Astrocyte of the spinal cord (primary cell): Measurements from ENCODE around the gene PHAF1.

Experiments
- DNase-seq: peaks from one replicate; pipeline ENCODE4 v3.0.0; 2011; ENCODE audit warnings: low read depth, low spot score
- H3K4me3 ChIP-seq: 2 replicates; pipeline ENCODE4 v1.5.1; 2011; ENCODE audit warnings: low read depth, mild to moderate bottlenecking, low read length, moderate library complexity
- in situ Hi-C: cut with HindIII; loops from 2 replicates; pipeline ENCODE4 v1.10.0; 2017; ENCODE audit warnings: low sequenced_read_pairs
- TF ChIP-seq, protein P1 (sequence below): IDR thresholded peaks from 2 replicates; pipeline ENCODE4 v1.5.1; 2012; ENCODE audit warnings: low read depth, mild to moderate bottlenecking, low read length, inconsistent platforms

PHAF1 gene

DNA sequence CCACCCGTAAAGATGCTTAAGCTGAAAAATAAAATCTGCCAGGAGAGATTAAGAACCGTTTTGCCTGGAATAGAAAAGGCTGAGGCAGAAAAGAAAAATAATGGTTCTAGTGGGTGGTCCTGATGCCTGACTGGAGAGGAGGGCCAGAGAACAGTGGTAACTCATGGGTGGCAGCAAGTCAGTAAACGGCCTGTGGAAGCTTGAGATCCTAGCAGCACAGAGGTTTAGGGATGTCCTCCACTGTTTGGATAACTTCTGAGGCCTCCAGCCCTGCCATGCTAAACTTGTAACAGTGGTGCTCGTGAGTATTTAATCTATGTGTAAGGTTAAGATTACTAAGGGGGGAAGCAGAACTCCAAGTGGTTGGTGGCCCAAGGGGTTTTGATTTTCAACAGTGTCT lies 21.2 kb upstream of the PHAF1 start:
- no peak for DNase-seq
- TF ChIP-seq, protein P1, sequence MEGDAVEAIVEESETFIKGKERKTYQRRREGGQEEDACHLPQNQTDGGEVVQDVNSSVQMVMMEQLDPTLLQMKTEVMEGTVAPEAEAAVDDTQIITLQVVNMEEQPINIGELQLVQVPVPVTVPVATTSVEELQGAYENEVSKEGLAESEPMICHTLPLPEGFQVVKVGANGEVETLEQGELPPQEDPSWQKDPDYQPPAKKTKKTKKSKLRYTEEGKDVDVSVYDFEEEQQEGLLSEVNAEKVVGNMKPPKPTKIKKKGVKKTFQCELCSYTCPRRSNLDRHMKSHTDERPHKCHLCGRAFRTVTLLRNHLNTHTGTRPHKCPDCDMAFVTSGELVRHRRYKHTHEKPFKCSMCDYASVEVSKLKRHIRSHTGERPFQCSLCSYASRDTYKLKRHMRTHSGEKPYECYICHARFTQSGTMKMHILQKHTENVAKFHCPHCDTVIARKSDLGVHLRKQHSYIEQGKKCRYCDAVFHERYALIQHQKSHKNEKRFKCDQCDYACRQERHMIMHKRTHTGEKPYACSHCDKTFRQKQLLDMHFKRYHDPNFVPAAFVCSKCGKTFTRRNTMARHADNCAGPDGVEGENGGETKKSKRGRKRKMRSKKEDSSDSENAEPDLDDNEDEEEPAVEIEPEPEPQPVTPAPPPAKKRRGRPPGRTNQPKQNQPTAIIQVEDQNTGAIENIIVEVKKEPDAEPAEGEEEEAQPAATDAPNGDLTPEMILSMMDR = no peak
- H3K4me3 ChIP-seq = no peak overlapping the region
- in situ Hi-C loops = no loop called here

DNA sequence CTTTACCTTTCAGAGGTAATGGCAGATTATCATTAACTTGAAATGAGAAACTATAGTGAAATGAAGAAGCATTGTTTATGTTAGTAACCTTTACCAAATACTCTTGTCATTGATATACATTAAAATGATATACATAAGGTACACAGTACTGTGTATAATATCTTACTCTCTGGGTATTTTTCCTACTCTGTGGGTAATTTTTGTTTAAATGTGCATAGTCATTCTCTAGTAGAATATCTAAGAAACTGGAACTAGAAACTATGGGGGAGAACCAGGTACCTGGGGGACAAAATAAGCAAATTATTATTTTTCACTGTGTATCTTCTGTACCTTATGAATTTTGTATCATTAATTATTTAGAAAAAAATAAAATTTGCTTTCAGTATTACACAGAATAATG lies 20.6 kb upstream of the PHAF1 start:
- TF ChIP-seq, protein P1 = no peak
- in situ Hi-C loops = no loop called here
- no peak for DNase-seq
- no peak overlapping the region for H3K4me3 ChIP-seq

DNA sequence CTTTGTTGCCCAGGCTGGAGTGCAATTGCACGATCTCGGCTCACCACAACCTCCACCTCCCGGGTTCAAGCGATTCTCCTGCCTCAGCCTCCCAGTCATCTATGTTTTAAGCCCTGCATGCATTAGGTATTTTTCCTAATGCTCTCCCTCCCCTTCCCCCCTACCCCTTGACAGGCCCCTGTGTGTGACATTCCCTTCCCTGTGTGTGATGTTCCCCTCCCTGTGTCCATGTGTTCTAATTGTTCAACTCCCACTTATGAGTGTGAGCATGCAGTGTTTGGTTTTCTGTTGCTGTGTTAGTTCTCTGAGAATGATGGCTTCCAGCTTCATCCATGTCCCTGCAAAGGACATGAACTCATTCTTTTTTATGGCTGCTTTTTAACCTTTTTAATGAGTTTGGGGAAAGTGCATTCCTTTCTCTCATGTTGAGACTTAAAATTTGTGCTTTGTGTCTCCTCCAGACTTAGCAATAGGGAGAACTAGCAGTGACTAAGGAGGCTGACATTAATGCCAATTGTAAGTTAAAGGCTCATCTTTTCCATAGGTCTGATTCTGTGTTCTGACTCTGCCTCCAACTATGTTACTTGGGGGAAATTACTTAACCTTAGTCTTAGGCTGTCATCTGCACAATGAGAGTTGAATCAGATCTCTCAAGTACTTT lies 17.7 kb upstream of the PHAF1 start:
- TF ChIP-seq, protein P1 = no peak
- no peak overlapping the region for H3K4me3 ChIP-seq
- DNase-seq = peak; percentile 60
- in situ Hi-C loops = no loop called here

DNA sequence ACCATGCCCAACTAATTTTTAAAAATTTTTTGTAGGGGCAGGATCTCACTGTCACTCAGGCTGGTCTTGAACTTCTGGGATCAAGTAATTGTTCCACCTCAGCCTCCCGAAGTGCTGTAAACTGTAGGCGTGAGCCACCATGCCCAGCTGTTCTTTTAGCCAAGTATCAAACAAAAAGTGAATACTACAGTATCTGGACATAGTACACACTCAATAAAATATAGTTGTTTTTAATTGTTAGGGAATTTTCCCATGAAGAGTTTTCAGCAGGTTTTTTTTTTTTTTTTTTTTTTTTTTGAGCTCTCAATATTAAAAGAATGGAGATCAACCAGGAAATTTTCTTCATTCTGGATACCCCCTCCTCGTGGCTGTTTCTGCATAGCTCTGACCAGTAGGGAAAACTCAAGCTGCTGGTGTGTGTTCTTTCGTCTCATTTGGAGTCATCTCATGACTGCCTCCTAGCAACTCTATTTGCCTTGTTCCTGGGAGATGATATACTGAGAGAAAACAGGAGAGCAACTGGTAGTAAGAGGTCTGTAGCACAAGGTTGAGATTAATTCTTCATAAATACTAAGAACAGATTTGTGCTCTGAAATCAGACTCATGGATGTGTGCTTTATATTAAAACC lies 16.5 kb upstream of the PHAF1 start:
- in situ Hi-C loops = no loop called here
- TF ChIP-seq, protein P1 = no peak
- DNase-seq = no peak
- H3K4me3 ChIP-seq = no peak overlapping the region

DNA sequence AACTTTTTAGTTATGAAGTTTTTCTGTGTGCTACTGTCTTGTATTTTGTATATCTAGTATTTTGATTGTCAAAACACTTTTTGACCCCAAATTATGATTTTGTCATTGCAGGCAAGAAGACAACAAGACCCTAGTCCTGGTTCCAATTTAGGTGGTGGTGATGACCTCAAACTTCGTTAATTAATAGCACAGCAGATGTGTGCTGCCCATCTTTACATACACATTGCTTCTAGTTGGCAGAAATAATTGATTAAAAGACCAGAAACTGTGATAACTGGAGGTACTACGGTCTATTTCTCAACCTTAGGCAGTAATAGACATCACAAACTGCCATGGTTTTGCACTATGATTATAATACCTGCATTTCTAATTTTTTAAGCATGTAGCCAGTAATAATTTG lies 11.1 kb upstream of the PHAF1 start:
- TF ChIP-seq, protein P1 = no peak
- DNase-seq = no peak
- no peak overlapping the region for H3K4me3 ChIP-seq
- in situ Hi-C loops = no loop called here

DNA sequence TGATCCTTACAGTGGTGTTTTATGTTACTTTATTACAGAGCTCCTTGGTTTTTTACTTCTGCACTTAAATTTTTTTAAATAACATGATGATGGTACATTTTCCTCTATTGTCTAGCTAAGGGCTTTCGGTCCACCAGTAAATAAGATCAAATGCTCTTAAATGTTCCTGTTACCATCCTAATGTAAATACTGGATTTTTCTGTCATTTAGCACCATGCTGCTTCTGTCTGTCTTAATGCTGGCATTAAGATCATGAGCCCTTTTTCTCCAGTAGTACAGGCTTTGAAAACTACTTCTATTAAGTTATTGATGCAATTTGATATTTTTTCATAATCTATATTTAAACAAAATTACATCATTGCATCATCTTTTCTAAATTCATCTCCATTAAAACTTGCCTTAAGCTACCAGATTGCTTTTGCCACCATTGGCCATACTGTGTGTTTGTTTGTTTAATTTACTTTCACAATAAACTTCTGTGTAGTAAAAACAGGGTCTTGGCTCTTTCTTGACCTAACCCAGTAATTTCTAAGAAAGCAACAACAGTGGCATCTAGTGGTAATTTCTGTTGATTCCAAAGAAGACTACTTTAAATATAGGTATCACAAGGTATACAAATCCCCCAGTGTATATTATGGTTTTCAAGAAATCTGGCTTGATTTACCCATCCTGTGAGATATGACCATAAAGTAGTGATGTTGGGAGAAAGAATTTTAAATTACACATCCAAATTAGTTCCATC lies 9.0 kb upstream of the PHAF1 start:
- peak; percentile 65 for DNase-seq
- in situ Hi-C loops = no loop called here
- no peak overlapping the region for H3K4me3 ChIP-seq
- TF ChIP-seq, protein P1 = peak; percentile 22
